Measurements from ENCODE around the gene PTPRG.
A peak's percentile ranks its signal among the peaks of the same experiment; 100 is the strongest.

PTPRG gene

DNA sequence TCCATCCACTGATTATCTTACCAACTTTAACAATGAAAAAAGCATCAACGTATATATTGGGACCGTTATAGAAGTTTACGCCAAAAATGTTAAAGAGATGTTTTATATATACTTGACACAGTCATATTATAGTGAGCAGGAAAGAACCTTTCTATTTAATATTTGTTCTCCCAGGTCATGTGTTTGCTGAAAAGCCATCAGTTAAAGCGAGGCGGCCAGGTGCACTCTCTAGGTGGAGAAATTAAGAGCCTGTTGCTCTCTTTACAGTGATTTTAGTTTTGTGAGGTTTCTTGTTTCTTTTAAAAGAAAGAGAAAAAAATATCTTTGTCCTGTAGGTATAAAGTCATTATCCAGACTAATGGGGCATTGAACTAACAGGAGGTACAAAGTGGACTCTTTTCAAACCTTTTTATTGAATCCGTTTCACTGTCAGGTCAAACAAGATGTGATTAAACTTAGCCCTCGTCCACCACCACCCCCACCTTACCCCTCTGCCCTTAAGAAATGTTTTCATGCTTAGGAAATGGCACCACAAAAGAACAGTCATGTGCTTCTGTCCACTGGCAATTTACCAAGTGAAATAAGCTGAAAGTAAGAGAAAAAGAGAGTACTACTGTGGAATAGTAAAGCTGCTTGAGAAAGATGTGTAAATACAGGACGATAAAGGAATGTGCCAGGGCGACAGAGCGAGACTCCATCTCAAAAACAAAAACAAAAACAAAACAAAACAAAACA lies 279.9 kb downstream of the PTPRG start:
- no peak for DNase-seq

DNA sequence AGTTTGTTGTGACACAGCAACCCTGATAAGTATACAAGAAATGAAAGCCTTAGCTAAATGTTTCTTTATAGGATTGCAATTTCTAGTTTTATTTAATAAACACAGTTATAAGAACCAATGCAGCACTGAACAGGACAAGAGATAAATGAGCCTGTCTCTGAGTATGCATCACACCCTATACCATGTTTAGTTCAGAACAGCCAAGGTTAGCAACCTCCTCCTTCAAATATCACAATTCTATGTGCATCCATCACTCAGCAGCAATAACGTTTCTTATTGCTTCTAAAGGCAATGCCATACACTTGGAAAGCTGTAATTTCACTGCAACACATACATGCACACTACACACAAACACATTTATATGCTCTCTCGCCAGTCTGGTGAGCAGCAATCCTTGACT lies 280.6 kb downstream of the PTPRG start:
- DNase-seq, result no peak

DNA sequence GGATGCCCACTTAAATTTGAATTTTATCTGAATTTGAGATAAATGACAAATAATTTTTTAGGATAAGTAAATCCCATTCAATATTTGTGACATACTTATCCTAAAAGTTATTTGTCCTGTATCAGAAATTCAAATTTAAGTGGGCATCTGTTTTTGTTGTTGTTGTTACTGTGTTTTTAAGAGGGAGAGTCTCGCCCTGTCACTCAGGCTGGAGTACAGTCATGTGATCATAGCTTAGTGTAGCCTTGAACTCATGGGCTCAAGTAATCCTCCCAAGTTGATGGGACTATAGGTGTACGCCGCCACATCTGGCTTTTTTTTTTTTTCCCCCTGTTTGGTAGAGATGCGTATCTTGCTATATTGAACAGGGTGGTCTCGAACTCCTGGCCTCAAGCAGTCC lies 283.0 kb downstream of the PTPRG start:
- no peak for DNase-seq

DNA sequence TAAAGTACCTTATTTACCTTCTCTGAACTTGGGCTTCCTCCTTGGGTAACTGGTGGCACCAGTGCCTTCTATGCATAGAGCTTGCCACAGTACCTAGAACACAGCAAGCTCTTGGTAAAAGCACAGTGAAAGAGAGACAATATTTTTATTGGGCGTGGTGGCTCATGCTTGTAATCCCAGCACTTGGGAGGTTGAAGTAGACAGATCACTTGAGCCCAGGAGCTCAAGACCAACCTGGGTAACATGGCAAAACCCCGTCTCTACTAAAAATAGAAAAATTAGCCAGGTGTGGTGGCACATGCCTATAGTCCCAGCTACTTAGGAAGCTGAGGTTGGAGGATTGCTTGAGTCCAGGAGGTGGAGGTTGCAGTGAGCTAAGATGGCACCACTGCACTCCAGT lies 285.1 kb downstream of the PTPRG start:
- DNase-seq, result no peak

DNA sequence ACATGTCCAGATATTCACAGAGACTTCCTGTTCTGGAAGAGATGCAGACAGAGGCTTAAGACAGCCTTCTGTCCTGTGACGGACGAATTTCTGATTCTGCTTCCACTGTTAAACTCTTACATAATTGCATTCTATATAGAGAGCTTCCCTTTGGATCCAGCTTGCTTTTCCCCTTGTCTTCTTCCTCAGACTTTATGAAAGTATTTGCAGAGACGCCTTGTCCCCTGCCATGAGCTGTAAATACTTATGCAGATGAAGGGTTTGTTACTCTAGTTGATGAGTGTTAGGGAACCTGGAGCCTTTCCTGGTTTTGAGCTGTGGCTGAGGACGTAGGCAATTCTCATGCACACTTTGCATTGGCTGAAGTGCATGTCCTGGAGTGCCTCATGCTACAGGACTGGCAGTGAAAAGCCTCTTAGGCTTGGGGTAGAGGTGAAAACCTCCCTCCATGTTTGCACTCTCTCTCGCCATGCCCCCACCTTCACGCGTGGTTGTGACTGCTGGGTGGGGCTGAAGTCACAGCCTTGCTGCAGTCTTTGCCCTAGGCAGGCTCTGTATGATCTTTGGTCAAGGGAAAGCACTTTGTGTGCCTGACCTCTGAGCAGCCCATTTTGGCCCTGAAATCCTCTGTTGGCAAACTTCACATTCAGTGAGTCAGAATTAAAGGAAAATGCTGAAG lies 286.6 kb downstream of the PTPRG start:
- no peak for DNase-seq

DNA sequence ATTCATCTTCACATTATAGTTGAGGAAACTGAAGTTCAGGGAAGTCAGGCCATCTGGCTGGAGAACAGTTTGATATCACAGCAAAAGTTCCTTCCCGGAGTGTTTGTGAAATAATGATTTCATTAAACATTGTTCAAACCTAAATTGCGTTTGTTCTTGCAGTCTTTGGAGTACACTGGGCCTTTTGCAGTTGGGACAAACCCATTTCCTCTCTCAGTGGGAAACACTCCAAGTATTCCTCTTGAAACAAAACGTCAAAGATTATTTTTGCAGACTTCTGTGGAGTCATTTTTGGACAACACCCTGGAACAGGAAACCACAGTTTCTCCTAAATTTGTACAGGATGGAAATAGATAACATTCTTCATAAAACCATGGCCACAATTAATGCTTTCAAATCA lies 287.5 kb downstream of the PTPRG start:
- DNase-seq, result no peak

DNA sequence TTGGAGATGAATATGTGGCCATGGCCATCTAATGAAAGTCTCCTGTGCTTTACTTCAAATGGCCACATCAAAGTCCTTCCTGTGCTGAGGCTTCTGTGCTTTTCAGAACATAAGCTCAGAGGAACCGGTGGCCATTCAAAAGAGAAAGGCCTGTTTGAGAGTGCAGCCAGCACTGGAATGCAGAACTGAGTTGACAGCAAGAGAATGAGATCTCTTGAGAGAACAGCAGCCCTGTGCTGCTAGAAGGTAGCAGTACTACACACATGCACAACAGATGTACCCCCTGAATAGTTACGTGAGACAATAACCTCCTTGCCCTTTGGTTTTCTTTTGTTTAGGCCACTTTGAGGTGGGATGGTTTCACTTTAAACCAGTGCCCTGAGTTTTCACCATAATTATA lies 292.5 kb downstream of the PTPRG start:
- no peak for DNase-seq

DNA sequence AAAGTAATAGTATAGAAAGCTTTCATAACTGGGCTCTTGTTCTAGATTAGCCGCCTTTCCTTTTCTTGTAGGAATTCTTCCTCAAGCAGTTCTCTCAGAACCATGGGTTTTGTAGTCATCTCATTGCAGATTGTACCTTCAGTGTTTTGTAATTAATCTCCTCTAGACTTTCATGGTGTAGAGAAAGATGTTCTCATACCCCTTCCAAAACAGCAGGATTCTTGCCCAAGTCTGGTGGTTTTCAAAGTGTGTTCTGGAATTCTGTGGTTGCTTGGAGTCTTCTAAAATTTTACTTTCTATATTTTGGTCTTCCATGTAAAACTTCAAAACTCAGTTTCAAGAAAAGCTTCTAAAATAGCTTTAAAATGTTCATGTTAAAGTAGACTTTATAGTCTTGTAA lies 293.8 kb downstream of the PTPRG start:
- DNase-seq, result no peak

DNA sequence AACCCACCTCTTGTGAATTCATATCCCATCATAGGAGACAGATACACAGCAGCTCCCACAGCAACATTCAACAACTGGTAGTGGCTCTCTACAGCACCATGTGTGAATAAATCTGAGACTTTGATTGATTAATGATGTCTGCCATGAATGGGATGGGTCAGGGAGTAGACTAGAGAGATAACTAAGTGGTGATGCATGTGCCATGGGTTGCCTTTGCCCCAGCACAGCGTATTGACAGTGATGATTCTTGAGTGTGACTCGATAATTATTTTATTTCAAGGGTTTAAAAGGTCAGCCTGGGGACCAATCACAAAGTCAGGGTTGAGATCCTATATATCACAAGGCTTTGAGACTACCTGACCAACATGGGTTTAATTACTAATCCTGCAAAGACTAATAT lies 295.9 kb downstream of the PTPRG start:
- DNase-seq, result no peak

DNA sequence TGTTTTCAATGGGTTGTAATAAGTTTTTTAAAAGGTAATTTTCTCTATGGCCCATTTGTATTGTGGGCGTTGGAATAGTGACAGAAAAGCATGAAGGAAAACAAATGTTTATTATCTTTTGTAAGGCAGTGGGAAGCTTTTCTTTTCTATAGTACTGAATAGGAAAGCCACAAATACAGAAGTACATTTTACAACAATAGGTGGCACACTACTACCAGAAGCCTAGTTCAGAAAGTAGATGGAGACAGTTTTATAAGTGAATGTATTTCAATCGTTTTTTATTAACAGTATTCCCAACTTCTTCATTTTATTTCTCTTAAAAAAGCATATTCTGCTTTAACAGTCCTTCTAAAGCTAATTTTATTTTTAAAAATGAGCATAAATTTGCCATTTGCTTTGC lies 296.7 kb downstream of the PTPRG start:
- peak; percentile 2 for DNase-seq

DNA sequence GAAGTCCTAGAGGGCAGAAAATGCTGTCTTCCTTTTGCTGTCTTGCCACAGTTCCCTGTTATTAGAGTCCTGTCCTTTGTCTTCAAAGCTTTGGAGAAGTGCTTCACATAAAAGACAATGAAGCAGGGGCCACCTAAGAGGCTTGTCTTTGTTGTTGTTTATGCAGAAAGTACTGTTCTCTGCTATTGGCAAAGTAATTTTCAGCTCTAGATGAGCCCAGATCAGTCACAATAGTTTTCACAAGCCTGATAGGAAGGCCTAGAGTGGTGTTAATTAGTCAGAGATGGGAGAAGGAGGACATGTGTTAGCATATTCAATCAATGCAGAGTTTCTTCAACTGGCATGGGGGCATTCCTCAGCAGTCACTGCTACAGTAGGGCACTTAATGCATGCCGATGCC lies 300.0 kb downstream of the PTPRG start:
- no peak for DNase-seq

DNA sequence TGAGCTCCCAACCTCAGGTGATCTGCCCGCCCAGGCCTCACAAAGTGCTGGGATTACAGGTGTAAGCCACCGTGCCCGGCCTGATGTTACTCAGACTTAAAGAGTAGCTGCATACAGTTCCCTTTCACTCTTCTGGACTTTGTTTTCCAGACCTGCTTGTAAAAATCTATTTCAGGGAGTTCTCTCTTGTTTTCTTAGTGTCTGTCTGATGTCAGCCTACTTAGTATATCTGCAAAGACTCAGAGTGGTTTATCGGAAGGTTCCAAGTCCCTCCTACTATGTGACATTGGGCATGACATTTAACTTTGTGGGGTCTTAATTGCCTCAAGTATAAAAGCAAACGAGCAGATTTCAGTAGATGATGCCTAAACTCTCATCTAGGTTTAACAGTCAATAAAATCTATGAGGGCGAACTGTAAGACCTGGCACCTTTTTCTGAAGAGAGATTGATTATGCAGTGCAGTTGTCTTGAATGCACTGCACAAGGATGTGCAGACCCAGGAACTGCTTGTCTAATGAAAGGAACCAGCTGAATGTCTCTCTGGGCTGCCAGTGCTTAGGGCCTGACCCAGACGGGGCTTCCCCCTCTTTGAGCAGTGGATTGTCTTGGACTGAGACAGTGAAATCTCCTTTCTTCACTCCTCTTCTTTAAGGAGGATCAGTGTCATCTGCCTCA lies 301.4 kb downstream of the PTPRG start:
- no peak for DNase-seq

DNA sequence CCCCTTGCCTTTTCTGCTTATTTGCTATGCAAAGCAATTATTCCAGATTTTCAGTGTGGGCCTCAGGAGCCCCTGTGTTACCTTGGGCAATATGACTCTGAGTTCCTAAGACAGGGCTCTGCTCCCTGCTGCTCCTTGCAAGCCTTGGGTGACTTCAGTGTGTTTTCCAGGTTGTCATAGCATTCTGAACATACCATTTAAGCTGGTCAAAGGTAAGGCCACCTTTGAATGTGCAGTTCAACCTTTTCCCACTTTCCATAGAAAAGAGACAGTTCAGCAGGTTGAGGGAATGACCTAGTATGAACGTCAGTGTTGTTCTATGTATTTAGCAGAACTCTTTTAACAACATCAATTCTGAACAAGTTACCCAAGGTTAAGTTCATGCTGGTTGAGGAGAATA lies 302.2 kb downstream of the PTPRG start:
- DNase-seq, result no peak

DNA sequence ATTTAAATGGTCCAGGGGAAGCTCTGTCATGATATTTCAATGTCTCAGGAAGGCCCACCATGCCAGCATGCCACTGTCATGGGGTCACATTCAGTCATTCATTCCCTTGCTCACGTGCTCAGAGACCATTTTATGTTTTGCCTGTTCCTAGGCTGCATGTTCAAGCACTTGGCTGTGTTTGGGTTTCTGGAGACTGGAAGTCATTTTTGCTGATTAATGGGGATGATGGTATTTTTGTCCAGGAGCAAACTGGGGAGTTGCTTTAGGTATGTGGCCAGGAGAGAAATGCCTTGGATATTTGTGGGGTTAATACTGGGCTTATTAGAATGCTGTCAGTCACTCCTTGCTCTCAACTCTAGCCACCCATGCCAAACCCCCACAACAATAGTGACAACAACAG lies 303.5 kb downstream of the PTPRG start:
- DNase-seq, result no peak

DNA sequence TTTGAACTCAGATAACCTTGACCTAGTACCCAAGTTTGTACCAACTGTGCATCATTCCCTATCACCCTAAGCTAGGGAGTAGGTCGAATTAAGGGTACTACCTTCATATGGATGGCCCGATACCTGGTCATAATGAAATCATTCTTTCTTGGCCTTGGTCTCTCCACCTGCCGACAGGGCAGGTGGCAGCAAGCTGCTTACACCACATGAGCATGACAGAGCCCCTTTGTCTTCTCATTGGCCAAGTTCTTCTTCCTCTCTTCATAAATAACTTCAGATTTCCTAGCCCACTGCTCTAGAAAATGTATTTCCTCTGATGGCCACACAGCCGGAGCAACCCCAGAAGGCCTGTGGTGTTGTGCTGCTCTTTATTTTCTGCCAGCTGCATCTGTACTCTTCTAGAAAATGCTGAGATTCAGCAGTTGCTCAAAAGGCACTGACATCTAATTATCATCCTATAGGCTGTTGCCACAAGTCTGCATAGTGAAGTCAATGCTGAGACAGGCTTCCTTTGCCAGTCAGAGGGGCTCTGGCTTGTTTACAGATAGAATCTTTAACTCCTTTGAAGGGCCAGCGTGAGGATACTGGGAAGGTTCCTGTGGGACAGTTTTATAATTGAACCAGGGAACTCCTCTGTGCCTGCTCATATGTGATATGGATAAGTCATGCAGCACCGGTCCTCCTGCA lies 304.2 kb downstream of the PTPRG start:
- DNase-seq, result no peak

DNA sequence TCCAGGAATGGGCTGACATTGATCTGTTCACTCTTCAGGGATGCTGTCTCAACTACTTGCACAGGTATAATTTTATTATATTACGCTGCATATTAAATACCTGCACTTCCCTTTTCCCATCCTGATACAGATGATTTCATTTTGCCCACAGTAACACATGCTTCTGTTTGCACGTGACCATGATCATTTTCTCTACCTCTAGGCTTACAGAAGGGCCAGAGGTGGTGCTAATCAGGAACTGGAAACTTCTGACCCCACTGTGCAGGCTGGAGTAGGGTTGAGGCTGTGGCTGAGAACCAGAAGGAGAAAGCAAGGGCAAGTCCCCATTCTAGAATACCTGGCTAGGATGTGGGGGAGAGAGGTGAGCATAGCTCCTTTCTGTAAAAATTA lies 304.8 kb downstream of the PTPRG start:
- DNase-seq, result no peak

DNA sequence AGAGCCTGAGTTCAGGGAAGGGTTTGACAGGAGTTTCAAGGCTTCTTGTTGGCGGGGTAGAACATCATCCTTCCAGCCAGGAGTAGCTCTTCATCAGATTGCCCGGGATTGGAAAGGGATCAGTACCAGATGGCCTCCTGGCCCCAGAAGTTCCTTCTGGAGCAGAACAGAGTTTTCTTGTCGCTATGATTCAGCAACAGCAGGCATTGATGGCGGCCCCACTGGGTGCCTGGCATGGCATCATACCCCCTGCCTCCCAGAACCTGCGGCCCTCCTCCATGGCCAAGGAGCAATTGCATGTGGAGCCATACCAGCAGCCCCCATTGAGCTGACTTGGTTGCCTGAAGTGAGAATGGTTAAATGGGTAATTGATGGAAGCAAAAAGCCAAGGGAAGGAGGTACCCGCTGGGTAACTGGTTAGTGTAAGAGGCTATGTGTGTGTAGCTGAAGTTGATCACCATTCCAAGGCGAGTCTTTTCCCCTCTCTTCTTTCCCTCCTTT lies 305.6 kb downstream of the PTPRG start:
- DNase-seq, result no peak

DNA sequence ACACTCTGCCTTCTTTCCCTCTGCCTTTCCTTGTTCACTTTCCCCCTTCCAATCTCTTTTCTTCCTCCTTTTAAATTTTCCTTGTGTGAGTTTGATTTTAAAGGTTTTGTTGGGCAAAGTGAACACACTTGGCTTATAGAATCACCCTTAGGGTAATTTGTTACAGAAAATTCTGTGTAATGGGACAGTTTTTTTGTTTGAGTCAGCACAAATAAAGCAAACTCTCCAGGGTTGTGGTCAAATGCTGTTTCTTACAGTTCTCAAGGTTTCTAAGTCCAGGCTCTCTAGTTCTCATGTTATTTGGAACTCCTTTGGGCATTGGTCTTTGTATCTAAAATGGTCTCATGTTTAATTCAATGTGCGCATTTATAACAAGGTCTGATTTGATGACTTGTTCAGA lies 307.1 kb downstream of the PTPRG start:
- DNase-seq, result no peak

DNA sequence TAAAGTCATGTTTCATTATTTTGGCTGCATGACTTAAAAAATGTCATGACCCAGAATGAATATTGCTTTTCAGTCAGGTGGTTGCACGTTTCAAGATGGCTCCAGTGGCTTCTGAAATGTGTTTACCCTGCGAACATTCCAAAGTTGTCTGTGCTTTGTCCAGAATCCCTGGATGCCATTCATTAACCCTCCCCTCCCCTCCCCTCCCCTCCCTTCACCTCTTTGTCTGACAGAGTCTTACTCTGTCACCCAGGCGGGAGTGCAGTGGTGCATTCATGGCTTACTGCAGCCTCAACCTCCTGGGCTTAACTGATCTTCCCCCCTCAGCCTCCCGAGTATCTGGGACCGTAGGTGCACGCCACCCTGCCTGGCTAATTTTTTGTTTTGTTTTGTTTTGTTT lies 308.0 kb downstream of the PTPRG start:
- no peak for DNase-seq

DNA sequence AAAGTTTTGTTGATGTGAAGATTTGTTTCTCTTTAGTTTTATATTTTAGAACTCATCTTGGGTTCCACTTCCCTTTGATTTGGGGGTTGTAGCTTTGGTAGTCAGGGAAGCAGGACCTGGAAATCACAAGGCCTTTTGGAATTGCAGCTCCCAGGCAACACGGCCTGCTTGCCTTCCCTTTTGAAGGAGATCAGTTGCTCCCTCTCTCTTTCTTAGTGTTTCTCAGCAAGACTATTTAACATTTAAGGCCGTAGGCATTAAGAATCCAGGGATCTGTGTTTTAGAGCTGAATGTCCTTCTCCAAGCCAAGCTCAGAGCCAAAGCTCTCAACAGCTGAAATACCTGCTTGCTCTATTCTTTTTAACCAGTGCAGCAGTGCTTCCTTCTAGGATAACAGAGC lies 310.3 kb downstream of the PTPRG start:
- DNase-seq, result no peak

DNA sequence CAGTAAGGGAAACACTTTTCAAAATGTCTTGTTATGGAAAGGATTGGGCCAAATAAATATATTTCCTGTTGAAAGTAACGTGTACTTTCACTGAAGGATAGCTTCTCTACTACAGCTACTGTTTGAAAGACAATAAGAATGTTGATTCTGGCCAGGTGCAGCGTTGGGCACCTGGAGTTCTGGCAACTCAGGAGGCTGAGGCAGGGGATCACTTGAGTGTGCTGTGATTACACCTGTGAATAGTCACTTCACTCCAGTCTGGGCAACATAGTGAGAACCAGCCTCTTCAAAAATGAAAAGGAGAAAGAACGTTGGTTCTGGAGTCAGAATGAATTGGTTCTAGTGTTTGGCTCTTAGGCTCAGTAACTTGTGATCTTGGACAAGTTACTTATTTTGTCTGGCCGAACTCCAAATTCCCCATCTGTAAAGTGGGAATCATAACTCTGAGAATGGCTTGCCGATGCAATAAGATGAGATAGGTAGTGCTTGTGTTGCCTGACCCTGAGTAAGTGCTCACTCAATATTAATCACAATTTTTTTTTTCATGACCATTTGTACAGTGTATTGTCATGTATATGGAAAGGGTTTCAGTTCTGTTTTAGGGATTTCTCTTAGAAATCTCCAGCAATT lies 310.8 kb downstream of the PTPRG start:
- no peak for DNase-seq

DNA sequence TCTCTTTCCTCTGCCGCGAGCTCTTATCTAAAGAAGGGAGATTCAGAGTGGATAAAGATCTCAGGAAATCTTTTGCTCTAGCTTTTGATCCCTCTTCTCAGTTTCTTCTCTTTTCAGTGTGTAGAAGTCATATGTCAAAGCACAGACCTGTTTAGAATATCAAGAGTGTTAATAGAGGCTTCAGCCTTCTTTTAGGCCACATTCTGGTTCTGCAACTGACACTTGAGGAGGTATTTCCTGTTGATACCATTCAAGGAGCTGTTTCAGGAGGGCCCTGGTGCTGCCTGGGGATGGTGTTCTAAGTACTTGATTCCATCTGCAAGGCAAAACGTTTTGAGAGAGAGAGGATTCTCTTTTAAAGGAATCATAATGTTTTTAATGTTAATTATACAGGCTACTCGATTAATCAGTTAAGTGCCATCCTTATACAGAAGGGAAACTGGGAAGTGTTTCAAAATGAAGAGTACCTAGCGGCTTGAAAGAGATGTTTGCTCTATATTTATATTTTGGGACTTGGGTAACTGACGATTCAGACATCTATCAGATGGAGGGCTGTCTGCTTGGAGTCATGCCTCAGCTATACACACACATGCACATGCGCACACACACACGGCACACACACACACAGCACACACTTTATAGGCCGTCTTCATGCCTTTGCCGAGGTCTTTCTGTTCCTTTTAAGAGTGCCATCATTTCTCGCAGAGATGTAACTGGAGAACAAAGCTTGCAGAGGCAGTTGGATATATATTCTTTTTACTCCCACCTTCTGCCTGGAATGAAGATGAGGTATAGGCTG lies 313.9 kb downstream of the PTPRG start:
- no peak for DNase-seq

Data from NCI-H1694 (cell line).